ENCODE data around the gene APOBR. TPM values are rescaled to one million over a fixed set of nuclear protein-coding genes. Genes with fewer than 3 reads are reported as not detected.
"Not testable (repeated sequence)": the region's sequence is repeated elsewhere in the genome, so short reads cannot be mapped to it uniquely, and the experiment has no call there.

The APOBR gene
- total RNA-seq, 8 experiments from 2014 or later: 0.05 to 1.5 (median 0.50) TPM; not detected in 2

DNA sequence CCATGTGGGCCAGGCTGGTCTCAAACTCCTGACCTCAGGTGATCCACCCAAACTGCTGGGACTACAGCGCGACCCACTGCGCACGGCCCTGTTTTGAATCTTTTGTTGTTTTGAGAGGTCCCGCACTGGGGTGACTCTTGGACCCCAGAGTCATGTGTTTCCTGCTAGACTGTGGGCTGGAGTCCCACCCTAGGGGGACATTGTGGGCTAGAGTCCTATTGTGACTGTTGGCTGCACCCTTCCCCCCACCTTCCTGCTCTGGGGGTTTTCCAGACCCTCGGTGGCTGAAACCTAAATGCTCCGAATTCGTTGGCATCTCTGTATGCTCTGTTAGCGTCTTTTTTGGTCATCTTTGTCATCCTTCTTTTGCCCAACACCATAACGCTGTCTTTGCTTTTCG, 28.3 kb downstream of the APOBR start:
- Histone ChIP-seq H3K4me1 (replicated peaks in 1 of 2) (no peaks in the 10 kb centered on the region), H3K4me3 (no peak overlapping the region), H3K27ac (no peak overlapping the region)
- no peak for ATAC-seq (replicated peaks in 6 of 8)
- WGBS, 10 experiments: 35 to 94% (median 79%) methylated on average over 2 to 11 of the region's 11 CpGs; no CpG with 5 or more reads in 4 of the 10 experiments
- in situ Hi-C loops (cut with MboI; ENCODE audit: low pct_unique_long_range_greater_than_20kb in 2 of 9, low sequenced_read_pairs in 9 of 9, unreplicated experiment in 9 of 9): no loop called here

DNA sequence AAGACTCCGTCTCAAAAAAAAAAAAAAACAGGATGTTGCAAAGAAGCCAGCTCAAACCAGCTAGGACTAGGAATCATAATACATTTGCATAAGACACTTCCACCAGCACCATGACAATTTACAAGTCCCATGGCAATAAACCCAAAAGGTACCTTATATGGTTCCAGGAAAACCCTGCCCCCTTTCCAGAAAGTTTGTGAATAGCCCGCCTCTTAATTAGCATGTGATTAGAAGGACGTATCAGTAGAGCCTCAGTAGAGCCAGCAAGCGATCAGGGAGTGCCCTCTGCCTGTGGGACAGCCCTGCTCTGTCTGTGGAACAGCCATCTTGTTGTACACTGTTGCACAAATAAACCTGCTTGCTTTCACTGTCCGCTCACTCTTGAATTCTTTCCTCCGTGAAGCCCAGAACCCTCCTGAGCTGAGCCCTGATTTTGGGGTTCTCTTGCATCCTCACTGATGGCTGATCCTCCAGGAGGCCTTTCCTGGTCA, 30.3 kb downstream of the APOBR start:
- peak in 5 of 8 experiments; percentile 35 to 96 (median 91) for ATAC-seq (replicated peaks in 6 of 8)
- 0 to 100% (median 82%) methylated on average over 1 to 6 of the region's 6 CpGs; no CpG with 5 or more reads in 2 of the 10 experiments for WGBS, 10 experiments
- H3K4me1 ChIP-seq (replicated peaks in 1 of 2): no peaks in the 10 kb centered on the region
- no peak overlapping the region for H3K4me3 ChIP-seq
- no peak overlapping the region for H3K27ac ChIP-seq
- in situ Hi-C loops (cut with MboI; ENCODE audit: low pct_unique_long_range_greater_than_20kb in 2 of 9, low sequenced_read_pairs in 9 of 9, unreplicated experiment in 9 of 9): no loop called here

DNA sequence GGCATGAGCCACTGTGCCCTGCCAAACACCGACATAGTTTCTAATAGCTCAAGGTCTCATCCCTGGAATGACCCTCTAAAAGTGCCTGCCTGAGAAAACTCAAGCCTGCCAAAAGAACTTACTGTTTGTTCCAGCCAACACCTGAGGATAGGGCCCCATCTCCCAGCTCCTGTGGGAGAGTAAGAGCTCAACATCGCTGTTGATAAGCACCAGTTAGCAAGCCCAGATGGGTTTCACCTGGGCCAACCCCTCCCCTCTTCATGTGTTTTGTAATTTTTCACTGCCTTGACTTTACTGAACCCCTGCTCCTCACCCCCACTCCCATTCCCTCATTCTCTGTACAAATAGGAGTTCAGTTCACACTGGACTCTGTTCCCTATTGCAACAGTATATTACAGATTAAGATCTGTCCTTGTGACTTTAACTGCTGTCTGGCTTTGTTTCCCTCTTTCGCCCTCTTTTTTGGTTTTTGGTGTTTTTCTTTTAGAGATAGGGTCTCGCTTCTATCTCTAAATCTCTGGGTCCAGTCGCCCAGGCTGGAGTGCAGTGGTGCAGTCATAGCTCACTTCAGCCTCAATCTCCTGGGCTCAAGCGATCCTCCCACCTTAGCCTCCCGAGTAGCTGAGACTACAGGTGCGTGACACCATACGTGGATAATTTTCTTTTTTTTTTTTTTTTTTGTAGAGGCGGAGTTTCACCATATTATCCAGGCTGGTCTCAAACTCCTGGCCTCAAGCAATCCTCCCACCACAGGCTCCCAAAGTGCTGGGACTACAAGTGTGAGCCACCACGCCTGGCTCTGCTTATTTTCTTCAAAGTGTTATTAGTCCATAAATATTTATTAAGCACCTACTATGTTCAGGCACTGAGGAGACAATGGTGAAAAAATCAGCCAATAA, 32.0 kb downstream of the APOBR start:
- WGBS, 10 experiments: 73 to 96% (median 82%) methylated on average over 2 to 8 of the region's 11 CpGs
- ATAC-seq (replicated peaks in 6 of 8): no peak
- in situ Hi-C loops (cut with MboI; ENCODE audit: low pct_unique_long_range_greater_than_20kb in 2 of 9, low sequenced_read_pairs in 9 of 9, unreplicated experiment in 9 of 9): no loop called here

DNA sequence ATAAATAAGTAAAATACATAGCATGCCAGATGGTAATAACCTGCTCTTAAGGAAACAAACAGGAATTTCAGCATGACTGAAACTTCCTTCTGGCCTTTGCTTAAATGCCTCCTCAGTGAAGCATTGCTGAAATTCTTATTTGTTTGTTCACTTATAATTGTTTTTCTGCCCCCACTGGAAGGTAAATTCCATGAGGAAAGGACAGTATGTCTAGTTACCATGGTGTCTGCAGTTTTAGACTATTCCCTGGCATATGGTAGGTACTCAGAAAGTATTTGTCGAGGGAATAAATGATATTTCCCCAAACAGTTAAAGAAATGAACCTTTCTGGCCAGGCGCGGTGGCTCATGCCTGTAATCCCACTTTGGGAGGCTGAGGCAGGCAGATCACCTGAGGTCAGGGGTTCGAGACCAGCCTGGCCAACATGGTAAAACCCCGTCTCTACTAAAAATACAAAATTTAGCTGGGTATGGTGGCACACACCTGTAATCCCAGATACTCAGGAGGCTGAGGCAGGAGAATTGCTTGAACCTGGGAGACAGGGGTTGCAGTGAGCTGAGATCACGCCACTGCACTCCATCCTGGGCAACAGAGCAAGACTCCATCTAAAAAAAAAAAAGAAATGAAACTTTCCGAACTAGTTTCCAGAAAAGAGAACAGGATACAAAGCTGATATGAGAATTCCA, 32.8 kb downstream of the APOBR start:
- 56 to 95% (median 80%) methylated on average over 1 to 6 of the region's 7 CpGs; no CpG with 5 or more reads in 1 of the 10 experiments for WGBS, 10 experiments
- ATAC-seq (replicated peaks in 6 of 8); in situ Hi-C loops (cut with MboI; ENCODE audit: low pct_unique_long_range_greater_than_20kb in 2 of 9, low sequenced_read_pairs in 9 of 9, unreplicated experiment in 9 of 9); H3K4me1 ChIP-seq (replicated peaks in 1 of 2); H3K27ac ChIP-seq; H3K4me3 ChIP-seq: not testable (repeated sequence)

More for the DNA sequence above, 32.0 kb downstream of the APOBR start:
- Histone ChIP-seq H3K4me1 (replicated peaks in 1 of 2) (no peaks in the 10 kb centered on the region), H3K27ac (no peak overlapping the region), H3K4me3 (no peak overlapping the region)

DNA sequence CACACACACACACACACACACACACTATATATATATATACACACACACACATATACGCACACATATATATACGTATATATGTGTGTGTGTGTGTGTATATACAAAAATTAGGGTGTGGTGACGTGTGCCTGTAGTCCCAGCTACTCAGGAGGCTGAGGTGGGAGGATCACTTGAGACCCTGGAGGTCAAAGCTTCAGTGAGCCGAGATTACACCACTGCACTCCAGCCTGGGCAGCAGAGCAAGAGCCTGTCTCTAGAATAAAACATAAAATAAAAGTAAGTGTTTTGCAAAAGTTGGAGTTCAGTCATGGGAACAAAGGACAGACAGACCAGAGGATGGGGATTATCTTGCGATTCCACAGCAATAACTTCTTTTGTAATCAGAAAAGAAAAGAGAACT, 33.5 kb downstream of the APOBR start:
- Histone ChIP-seq H3K4me1 (replicated peaks in 1 of 2) (no peaks in the 10 kb centered on the region), H3K27ac (no peak overlapping the region), H3K4me3 (no peak overlapping the region)
- no peak for ATAC-seq (replicated peaks in 6 of 8)
- WGBS, 10 experiments: 60 to 100% (median 80%) methylated on average over 1 to 2 of the region's 5 CpGs; no CpG with 5 or more reads in 4 of the 10 experiments
- in situ Hi-C loops (cut with MboI; ENCODE audit: low pct_unique_long_range_greater_than_20kb in 2 of 9, low sequenced_read_pairs in 9 of 9, unreplicated experiment in 9 of 9): no loop called here

DNA sequence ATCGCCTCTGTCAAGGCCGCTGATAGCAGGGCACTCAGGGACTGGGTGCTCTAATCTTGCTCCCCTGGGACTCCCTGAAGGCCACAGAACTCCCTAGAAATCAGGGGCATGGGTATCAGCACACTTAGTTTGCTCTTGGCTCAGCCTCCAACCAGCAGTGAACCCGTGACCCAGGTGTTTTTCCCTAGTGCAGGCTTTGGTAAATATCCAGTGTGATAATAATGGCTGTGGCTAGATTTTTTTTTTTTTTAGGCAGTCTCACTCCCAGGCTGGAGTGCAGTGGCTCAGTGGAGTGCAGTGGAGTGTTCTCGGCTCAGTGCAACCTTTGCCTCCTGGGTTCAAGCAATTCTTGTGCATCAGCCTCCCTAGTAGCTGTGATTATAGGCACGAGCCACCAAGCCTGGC, 34.0 kb downstream of the APOBR start:
- H3K27ac ChIP-seq: no peak overlapping the region
- no peak overlapping the region for H3K4me3 ChIP-seq
- no peak for ATAC-seq (replicated peaks in 6 of 8)
- in situ Hi-C loops (cut with MboI; ENCODE audit: low pct_unique_long_range_greater_than_20kb in 2 of 9, low sequenced_read_pairs in 9 of 9, unreplicated experiment in 9 of 9): no loop called here
- WGBS, 10 experiments: 29 to 100% (median 76%) methylated on average over 1 to 5 of the region's 5 CpGs; no CpG with 5 or more reads in 1 of the 10 experiments
- H3K4me1 ChIP-seq (replicated peaks in 1 of 2): no peaks in the 10 kb centered on the region

DNA sequence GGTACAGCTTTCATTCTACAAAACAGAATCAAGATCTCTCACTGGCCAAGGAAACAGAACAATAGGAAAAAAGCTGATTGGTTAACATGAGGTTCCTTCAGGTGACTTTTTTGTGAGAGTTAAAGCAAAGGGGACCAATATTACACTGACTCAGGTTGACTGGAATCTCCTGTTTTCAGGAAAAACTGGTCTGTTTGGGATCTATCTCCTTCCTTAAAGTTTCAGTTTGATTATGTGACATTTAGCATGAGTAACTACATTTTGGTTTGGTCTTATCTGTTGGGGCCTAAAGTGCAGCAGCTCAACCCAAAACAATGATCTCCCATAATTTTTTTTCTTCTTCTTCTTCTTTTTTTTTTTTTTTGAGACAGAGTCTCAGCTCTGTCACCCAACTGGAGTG, 34.7 kb downstream of the APOBR start:
- Histone ChIP-seq H3K4me3 (no peak overlapping the region), H3K27ac (no peak overlapping the region), H3K4me1 (replicated peaks in 1 of 2) (no peaks in the 10 kb centered on the region)
- ATAC-seq (replicated peaks in 6 of 8): no peak
- in situ Hi-C loops (cut with MboI; ENCODE audit: low pct_unique_long_range_greater_than_20kb in 2 of 9, low sequenced_read_pairs in 9 of 9, unreplicated experiment in 9 of 9): no loop called here

DNA sequence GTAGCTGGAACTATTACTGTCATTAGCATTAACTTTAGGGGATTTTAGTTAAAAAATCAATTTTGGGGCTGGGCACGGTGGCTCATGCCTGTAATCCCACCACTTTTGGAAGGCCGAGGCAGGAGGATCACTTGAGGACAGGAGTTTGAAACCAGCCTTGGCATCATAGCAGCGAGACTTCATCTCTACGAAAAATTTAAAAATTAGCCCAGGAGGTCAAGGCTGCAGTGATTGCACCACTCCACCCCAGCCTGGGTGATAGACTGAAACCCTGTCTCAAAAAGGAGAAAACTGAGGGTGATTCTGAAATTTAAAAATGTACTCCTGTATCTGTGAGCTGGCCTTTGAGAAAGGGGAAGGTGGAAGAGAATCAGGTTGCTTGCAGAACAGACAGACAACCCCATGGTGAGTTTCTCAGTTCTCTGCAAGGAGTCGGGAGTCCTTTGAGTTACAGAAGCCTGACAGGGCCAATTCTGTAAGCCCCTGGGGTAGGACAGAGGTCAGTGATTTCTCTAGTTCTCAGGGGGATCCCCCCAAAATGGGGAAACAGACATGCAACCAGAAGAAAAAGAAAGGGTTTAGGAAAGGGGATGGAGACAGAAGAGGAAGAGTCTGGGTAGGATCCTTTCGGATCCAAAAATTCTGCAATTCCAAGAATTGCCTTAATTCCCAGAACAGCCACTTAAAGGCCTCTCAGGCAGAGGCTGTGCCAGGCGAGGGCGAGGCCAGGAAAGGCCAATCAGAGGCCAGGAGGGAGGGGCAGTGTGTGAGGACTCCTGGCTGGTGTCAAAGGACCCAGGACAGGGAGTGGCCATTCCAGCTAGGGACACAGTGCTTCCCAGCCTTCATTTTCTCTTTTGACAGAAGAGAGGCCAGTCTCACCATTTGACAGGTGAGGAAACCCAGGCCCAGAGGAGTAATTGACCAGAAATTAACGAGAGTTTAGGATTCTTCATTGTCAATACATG, 37.6 kb downstream of the APOBR start:
- peak in 3 of 8 experiments; percentile 57 to 69 (median 59) for ATAC-seq (replicated peaks in 6 of 8)
- WGBS, 10 experiments: 26 to 74% (median 60%) methylated on average over 4 to 8 of the region's 9 CpGs; no CpG with 5 or more reads in 1 of the 10 experiments
- Histone ChIP-seq H3K4me3 (no peak overlapping the region), H3K4me1 (replicated peaks in 1 of 2) (no peaks in the 10 kb centered on the region), H3K27ac (no peak overlapping the region)
- in situ Hi-C loops (cut with MboI; ENCODE audit: low pct_unique_long_range_greater_than_20kb in 2 of 9, low sequenced_read_pairs in 9 of 9, unreplicated experiment in 9 of 9): no loop called here

DNA sequence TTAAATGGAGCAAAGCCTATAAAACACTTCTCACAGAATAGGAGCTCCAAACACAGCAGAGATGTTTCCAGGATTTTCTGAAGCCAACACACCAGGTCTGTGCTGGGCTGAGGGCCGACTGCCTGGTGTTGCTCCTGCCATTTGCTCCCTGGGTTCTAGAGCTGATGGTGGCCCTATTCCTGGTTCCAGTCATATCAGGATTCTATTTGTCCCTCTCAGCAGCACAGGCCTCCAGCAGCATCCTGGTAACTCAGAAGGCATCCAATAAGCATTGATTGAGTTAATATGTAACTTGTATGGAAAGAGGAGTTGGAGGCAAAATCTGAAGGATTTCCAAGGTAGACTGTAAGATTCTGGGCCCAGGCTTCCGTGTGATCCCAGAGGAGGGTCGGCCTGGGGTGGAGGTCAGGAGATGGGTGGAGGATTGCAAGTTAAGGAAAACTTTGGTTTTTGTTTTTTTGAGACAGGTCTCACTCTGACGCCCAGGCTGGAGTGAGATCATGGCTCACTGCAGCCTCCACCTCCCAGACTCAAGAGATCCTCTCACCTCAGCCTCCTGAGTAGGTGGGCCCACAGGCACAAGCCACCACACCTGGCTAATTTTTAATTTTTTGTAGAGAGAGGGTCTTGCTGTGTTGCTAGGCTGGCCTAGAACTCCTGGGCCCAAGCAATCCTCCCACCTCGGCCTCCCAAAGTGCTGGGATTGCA, 38.7 kb downstream of the APOBR start:
- 58 to 100% (median 89%) methylated on average over 1 to 4 of the region's 5 CpGs; no CpG with 5 or more reads in 3 of the 10 experiments for WGBS, 10 experiments
- no peak for ATAC-seq (replicated peaks in 6 of 8)
- in situ Hi-C loops (cut with MboI; ENCODE audit: low pct_unique_long_range_greater_than_20kb in 2 of 9, low sequenced_read_pairs in 9 of 9, unreplicated experiment in 9 of 9): no loop called here
- no peak overlapping the region for H3K4me3 ChIP-seq
- H3K4me1 ChIP-seq (replicated peaks in 1 of 2): no peaks in the 10 kb centered on the region
- H3K27ac ChIP-seq: no peak overlapping the region

DNA sequence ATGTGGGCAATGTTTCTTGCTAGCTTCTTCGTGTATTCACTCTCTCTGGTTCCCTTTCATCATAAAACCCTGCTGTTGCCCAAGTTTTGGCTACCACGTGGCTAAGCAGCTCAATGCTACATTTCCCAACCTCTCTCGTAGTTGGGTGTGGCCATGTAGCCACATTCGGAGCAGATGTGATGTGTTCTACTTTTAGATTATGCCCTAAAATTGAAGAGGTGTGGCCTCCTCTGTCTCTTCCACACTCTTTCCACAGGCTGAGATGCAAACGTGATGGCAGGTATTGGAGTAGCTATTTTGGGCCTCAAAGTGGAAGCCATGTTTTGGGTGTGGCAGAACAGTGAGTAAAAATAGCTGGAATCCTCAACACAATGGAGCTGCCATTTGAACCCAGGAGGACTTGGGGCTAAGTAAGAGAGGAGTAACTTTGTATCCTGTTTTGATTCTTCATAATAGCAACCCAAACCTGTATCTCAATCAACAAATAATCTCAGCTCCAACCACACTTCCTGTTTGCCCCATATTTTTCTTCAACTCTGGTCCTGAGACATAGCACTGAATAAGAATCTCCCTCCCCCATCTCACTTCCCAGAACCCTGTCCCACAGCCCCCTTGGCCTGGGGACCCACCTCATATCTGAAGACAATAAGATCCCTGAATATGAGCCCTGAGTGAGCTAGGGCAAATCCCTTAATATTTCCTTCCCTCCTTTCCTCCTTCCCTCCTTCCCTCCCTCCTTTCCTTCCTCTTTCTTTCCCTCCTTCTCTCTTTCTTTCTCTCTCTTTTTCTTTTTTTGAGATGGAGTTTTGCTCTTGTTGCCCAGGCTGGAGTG, 40.3 kb downstream of the APOBR start:
- in situ Hi-C loops (cut with MboI; ENCODE audit: low pct_unique_long_range_greater_than_20kb in 2 of 9, low sequenced_read_pairs in 9 of 9, unreplicated experiment in 9 of 9): no loop called here

DNA sequence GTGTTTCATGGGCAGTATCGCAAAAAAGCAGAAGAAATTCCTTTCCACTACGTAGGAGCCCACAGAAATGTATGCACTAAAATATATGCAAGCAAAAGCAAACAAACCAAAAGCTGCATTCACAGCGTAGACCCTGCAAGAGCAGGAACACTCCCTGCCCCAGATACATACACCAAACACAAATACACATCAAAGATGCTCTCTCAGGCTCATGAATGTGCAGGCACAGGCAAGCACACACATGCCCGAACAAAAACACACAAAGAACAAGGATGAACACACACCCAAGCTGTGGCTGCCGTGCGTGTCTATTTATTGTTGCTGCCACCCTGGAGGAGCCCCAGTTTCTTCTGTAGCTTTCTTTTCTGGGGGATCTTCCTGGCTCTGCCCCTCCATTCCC, 42.6 kb downstream of the APOBR start:
- peak in 2 of 8 experiments; percentile 25 to 60 for ATAC-seq (replicated peaks in 6 of 8)

More for the DNA sequence above, 40.3 kb downstream of the APOBR start:
- H3K4me3 ChIP-seq: no peak overlapping the region
- H3K4me1 ChIP-seq (replicated peaks in 1 of 2): no peaks in the 10 kb centered on the region
- ATAC-seq (replicated peaks in 6 of 8): peak in 3 of 8 experiments; percentile 7 to 38 (median 14)
- no peak overlapping the region for H3K27ac ChIP-seq
- 0 to 81% (median 72%) methylated on average over 1 to 5 of the region's 5 CpGs; no CpG with 5 or more reads in 2 of the 10 experiments for WGBS, 10 experiments

More for the DNA sequence above, 42.6 kb downstream of the APOBR start:
- no peak overlapping the region for H3K4me3 ChIP-seq
- no peaks in the 10 kb centered on the region for H3K4me1 ChIP-seq (replicated peaks in 1 of 2)
- H3K27ac ChIP-seq: no peak overlapping the region
- in situ Hi-C loops (cut with MboI; ENCODE audit: low pct_unique_long_range_greater_than_20kb in 2 of 9, low sequenced_read_pairs in 9 of 9, unreplicated experiment in 9 of 9): no loop called here
- 23 to 100% (median 89%) methylated on average over 2 to 6 of the region's 6 CpGs; no CpG with 5 or more reads in 3 of the 10 experiments for WGBS, 10 experiments
